Erythroblast (primary cell): ENCODE data around the gene ACCS.

Experiments
- GATA1 ChIP-seq: IDR thresholded peaks from 2 replicates; pipeline ENCODE4 v1.6.1; 2011; ENCODE audit warnings: low read depth, mild to moderate bottlenecking, control low read depth, low read length, moderate library complexity
- POLR2A ChIP-seq: IDR thresholded peaks from 2 replicates; pipeline ENCODE4 v1.6.1; 2011; ENCODE audit warnings: mild to moderate bottlenecking, low read length

- TF ChIP-seq POLR2A (no peak), GATA1 (no peak)
These were observed 64.7 kb downstream of the ACCS start for GRCh38 chr11:44130751-44131150.
